Fibroblast of skin of right quadriceps (primary cell): ENCODE measurements around the gene RBBP8NL.
"Not testable (repeated sequence)": the region's sequence is repeated elsewhere in the genome, so short reads cannot be mapped to it uniquely, and the experiment has no call there.

Experiments
- DNase-seq: peaks from one replicate; pipeline ENCODE4 v3.0.0-alpha.2; 2013

RBBP8NL gene

GRCh38 chr20:62390317-62391164 is 36.8 kb downstream of the RBBP8NL start:
- no peak for DNase-seq

- no peak for DNase-seq
These were observed 37.7 kb downstream of the RBBP8NL start for GRCh38 chr20:62389601-62390087.

GRCh38 chr20:62388839-62389600 is 38.3 kb downstream of the RBBP8NL start:
- DNase-seq, result no peak

GRCh38 chr20:62387933-62388635 is 39.3 kb downstream of the RBBP8NL start:
- no peak for DNase-seq

- no peak for DNase-seq
These were observed 40.0 kb downstream of the RBBP8NL start for GRCh38 chr20:62387219-62387913.

GRCh38 chr20:62386383-62387218 is 40.7 kb downstream of the RBBP8NL start, which contains the start of gene RPS21:
Gene RPS21 (plus strand): TSS chr20:62387103. CDS start chr20:62387339, 236 bp downstream.
- peak; percentile 87 for DNase-seq

GRCh38 chr20:62382306-62383198 is 44.8 kb downstream of the RBBP8NL start:
- peak; percentile 61 for DNase-seq

- DNase-seq, result no peak
These were observed 45.5 kb downstream of the RBBP8NL start for GRCh38 chr20:62381842-62382241.

GRCh38 chr20:62381202-62381797 is 46.0 kb downstream of the RBBP8NL start:
- peak; percentile 65 for DNase-seq

- no peak for DNase-seq
These were observed 49.1 kb downstream of the RBBP8NL start for GRCh38 chr20:62378215-62378614.

- no peak for DNase-seq
These were observed 49.6 kb downstream of the RBBP8NL start for GRCh38 chr20:62377615-62378178.

- DNase-seq, result no peak
These were observed 50.3 kb downstream of the RBBP8NL start for GRCh38 chr20:62377064-62377461.

GRCh38 chr20:62376112-62377063 is 51.0 kb downstream of the RBBP8NL start:
- DNase-seq, result peak; percentile 57

GRCh38 chr20:62374331-62375152 is 52.8 kb downstream of the RBBP8NL start:
- no peak for DNase-seq

- DNase-seq, result not testable (repeated sequence)
These were observed 53.6 kb downstream of the RBBP8NL start for GRCh38 chr20:62373631-62374179.

- no peak for DNase-seq
These were observed 55.0 kb downstream of the RBBP8NL start for GRCh38 chr20:62372042-62372993.
